ENCODE results near the gene TENT4B. TPM values are rescaled to one million over a fixed set of nuclear protein-coding genes. Genes with fewer than 3 reads are reported as not detected.
"Not testable (repeated sequence)": the region's sequence is repeated elsewhere in the genome, so short reads cannot be mapped to it uniquely, and the experiment has no call there.

TENT4B gene
- total and polyA plus RNA-seq, 2 experiments from 2014 or later = 7.7 to 14.8 TPM

DNA sequence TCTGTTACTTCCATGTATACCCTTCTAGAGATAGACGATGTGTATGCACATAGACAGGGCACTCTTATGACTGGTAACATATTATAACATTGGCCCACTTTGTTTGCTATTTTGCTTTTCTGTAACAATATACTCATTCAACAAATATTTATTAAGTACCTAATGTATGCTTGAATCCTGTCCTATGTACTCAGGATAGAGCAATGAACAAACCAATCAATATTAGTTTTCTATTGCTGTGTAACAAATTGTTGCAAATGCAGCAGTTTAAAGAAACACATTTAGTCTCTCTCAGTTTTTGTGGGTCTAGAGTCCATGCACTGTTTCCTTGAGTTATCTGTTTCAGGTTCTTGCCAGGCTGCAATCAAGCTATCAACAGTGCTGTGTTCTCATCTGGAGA, 29.7 kb upstream of the TENT4B start:
- Histone ChIP-seq H3K79me2 (no peaks in the 10 kb centered on the region), H3K4me2 (no peak overlapping the region), H3K27ac (no peak overlapping the region), H4K20me1 (ENCODE audit: insufficient read depth, poor library complexity, severe bottlenecking) (no peaks in the 10 kb centered on the region), H3K4me3 (no peak overlapping the region), H3K36me3 (replicated peaks; ENCODE audit: insufficient read depth, low read depth) (no peaks in the 10 kb centered on the region), H3K9me3 (ENCODE audit: low read depth) (no peaks in the 10 kb centered on the region), H2AFZ (no peak overlapping the region), H3K9me2 (replicated peaks; ENCODE audit: insufficient read depth) (no peaks in the 10 kb centered on the region), H3K27me3 (no peaks in the 10 kb centered on the region), H3K4me1 (ENCODE audit: insufficient read depth) (peaks cover 3% of the 10 kb centered on the region)
- no peak for DNase-seq (ENCODE audit: low spot score)
- WGBS (ENCODE audit: low lambda C conversion rate, missing lambda C conversion rate) = 89% methylated on average over 1 of the region's 1 CpG
- TF ChIP-seq, protein P1, sequence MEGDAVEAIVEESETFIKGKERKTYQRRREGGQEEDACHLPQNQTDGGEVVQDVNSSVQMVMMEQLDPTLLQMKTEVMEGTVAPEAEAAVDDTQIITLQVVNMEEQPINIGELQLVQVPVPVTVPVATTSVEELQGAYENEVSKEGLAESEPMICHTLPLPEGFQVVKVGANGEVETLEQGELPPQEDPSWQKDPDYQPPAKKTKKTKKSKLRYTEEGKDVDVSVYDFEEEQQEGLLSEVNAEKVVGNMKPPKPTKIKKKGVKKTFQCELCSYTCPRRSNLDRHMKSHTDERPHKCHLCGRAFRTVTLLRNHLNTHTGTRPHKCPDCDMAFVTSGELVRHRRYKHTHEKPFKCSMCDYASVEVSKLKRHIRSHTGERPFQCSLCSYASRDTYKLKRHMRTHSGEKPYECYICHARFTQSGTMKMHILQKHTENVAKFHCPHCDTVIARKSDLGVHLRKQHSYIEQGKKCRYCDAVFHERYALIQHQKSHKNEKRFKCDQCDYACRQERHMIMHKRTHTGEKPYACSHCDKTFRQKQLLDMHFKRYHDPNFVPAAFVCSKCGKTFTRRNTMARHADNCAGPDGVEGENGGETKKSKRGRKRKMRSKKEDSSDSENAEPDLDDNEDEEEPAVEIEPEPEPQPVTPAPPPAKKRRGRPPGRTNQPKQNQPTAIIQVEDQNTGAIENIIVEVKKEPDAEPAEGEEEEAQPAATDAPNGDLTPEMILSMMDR (IDR thresholded peaks at IDR 0.05; ENCODE audit: poor library complexity) = no peak
- TF ChIP-seq EZH2phosphoT487 (IDR thresholded peaks at IDR 0.05; ENCODE audit: low read depth, severe bottlenecking, unreplicated experiment) (no peak), EZH2 (IDR thresholded peaks at IDR 0.05; ENCODE audit: borderline replicate concordance) (no peak)

DNA sequence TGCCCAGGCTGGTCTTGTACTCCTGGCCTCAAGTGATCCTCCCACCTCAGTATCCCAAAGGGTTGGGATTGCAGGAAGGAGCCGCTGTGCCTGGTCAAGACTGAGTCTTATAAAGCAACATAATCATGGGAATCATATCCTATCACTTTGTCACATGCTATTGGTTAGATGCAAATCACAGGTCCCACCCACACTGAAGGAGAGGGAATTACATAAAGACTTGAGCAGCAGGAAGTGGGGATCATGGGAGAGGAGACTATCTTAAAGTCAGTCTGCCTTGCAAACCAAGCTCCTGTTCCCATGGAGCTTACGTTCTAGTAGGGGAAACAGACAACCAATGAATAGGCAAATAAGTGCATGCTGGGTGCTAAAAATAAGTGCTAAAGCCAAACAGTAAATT, 28.3 kb upstream of the TENT4B start:
- no peaks in the 10 kb centered on the region for H3K9me2 ChIP-seq (replicated peaks; ENCODE audit: insufficient read depth)
- H4K20me1 ChIP-seq (ENCODE audit: insufficient read depth, poor library complexity, severe bottlenecking) = no peaks in the 10 kb centered on the region
- H3K4me1 ChIP-seq (ENCODE audit: insufficient read depth) = peaks cover 3% of the 10 kb centered on the region
- no peak overlapping the region for H3K27ac ChIP-seq
- H3K79me2 ChIP-seq = no peaks in the 10 kb centered on the region
- H3K9me3 ChIP-seq (ENCODE audit: low read depth) = no peaks in the 10 kb centered on the region
- no peak for TF ChIP-seq EZH2 (IDR thresholded peaks at IDR 0.05; ENCODE audit: borderline replicate concordance)
- no peak for TF ChIP-seq EZH2phosphoT487 (IDR thresholded peaks at IDR 0.05; ENCODE audit: low read depth, severe bottlenecking, unreplicated experiment)
- TF ChIP-seq, protein P1 (IDR thresholded peaks at IDR 0.05; ENCODE audit: poor library complexity) = no peak
- no peaks in the 10 kb centered on the region for H3K27me3 ChIP-seq
- H3K4me3 ChIP-seq = no peak overlapping the region
- no peaks in the 10 kb centered on the region for H3K36me3 ChIP-seq (replicated peaks; ENCODE audit: insufficient read depth, low read depth)
- 89% methylated on average over 2 of the region's 2 CpGs for whole genome bisulfite sequencing (ENCODE audit: low lambda C conversion rate, missing lambda C conversion rate)
- H3K4me2 ChIP-seq = no peak overlapping the region
- DNase-seq (ENCODE audit: low spot score) = no peak
- no peak overlapping the region for H2AFZ ChIP-seq

DNA sequence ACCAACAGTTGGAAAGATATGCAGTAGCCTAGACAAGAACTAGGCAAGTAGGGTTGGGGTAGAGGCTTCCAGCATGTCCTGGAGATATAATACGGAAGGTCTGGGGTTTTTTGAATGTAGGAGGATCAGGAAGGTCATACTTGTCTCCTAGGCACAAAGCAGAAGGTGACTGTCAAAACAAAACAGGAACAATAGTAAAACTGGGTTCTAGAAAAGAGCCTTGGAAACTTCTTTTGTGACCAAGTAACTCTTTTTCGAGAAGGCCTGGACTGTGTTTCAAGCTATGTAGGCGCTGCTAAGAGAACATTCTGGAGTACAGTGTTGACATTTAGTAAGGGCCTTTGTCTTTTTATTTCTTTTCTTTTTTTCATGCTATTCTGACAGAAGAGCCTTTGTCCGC, 26.9 kb upstream of the TENT4B start:
- no peak for TF ChIP-seq EZH2 (IDR thresholded peaks at IDR 0.05; ENCODE audit: borderline replicate concordance)
- no peak for TF ChIP-seq EZH2phosphoT487 (IDR thresholded peaks at IDR 0.05; ENCODE audit: low read depth, severe bottlenecking, unreplicated experiment)
- TF ChIP-seq, protein P1 (IDR thresholded peaks at IDR 0.05; ENCODE audit: poor library complexity) = no peak
- WGBS (ENCODE audit: low lambda C conversion rate, missing lambda C conversion rate) = 95% methylated on average over 4 of the region's 4 CpGs
- H3K4me3 ChIP-seq = no peak overlapping the region

DNA sequence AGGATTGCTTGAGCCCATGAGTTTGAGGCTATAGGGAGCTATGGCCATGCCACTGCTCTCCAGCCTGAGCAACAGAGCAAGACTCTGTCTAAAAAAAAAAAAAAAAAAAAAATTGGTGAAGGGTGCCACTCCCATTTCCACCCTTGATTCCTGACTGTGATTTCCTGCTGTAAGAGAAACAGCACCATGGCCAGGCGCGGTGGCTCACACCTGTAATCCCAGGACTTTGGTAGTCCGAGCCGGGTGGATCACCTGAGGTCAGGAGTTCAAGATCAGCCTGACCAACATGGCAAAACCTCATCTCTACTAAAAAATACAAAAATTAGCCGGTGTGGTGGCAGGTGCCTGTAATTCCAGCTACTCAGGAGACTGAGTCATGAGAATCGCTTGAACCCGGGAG, 20.5 kb upstream of the TENT4B start:
- not testable (repeated sequence) for H3K79me2 ChIP-seq; H3K4me1 ChIP-seq (ENCODE audit: insufficient read depth); H3K36me3 ChIP-seq (replicated peaks; ENCODE audit: insufficient read depth, low read depth); H3K9me2 ChIP-seq (replicated peaks; ENCODE audit: insufficient read depth); H3K9me3 ChIP-seq (ENCODE audit: low read depth); H3K4me3 ChIP-seq; H3K27me3 ChIP-seq; H3K27ac ChIP-seq; H4K20me1 ChIP-seq (ENCODE audit: insufficient read depth, poor library complexity, severe bottlenecking); DNase-seq (ENCODE audit: low spot score); H2AFZ ChIP-seq; H3K4me2 ChIP-seq
- WGBS (ENCODE audit: low lambda C conversion rate, missing lambda C conversion rate) = 96% methylated on average over 7 of the region's 7 CpGs

More for the DNA sequence above, 26.9 kb upstream of the TENT4B start:
- H2AFZ ChIP-seq = no peak overlapping the region
- no peaks in the 10 kb centered on the region for H3K36me3 ChIP-seq (replicated peaks; ENCODE audit: insufficient read depth, low read depth)
- no peak overlapping the region for H3K27ac ChIP-seq
- no peaks in the 10 kb centered on the region for H3K4me1 ChIP-seq (ENCODE audit: insufficient read depth)
- no peaks in the 10 kb centered on the region for H4K20me1 ChIP-seq (ENCODE audit: insufficient read depth, poor library complexity, severe bottlenecking)
- no peak for DNase-seq (ENCODE audit: low spot score)
- H3K9me2 ChIP-seq (replicated peaks; ENCODE audit: insufficient read depth) = no peaks in the 10 kb centered on the region
- H3K27me3 ChIP-seq = no peaks in the 10 kb centered on the region
- H3K4me2 ChIP-seq = no peak overlapping the region
- H3K9me3 ChIP-seq (ENCODE audit: low read depth) = no peaks in the 10 kb centered on the region
- no peaks in the 10 kb centered on the region for H3K79me2 ChIP-seq

Measured in hepatocyte (in vitro differentiated cells).